HepG2 (cell line): ENCODE data around the gene ENPP7. TPM values are rescaled to one million over a fixed set of nuclear protein-coding genes. Genes with fewer than 3 reads are reported as not detected.
A peak's percentile ranks its signal among the peaks of the same experiment; 100 is the strongest.

ENCODE experiments used
- ATAC-seq: fragments of 200-7000 bp; cut with Tn5 transposase; 3 replicates; pipeline ENCODE4 v1.9.1; 2020; ENCODE audit warnings: mild to moderate bottlenecking, moderate library complexity
- BruUV-seq: library from RNA; stranded (reverse); fragments of 400-500 nt; replicated peaks from 2 replicates; lab custom pipeline; 2021; lab: Mats Ljungman, UMichigan
- CTCF ChIA-PET: fragments of 300-600 bp; formaldehyde crosslinking; extraction: SDS; loops from one replicate; lab custom pipeline; 2021; ENCODE audit warnings: low total read pairs, inconsistent platforms, low intra/inter-chr PET ratio; lab: Yijun Ruan, JAX
- POLR2A ChIA-PET: fragments of 350-600 bp; sonication (Branson Sonifier 250); formaldehyde crosslinking; loops from one replicate; lab custom pipeline; 2020; ENCODE audit warnings: antibody characterized with exemption, inconsistent platforms; lab: Yijun Ruan, JAX
- DNase-seq: peaks from one replicate; pipeline ENCODE4 v3.0.0-alpha.2; 2015; ENCODE audit warnings: low spot score
- FAIRE-seq: peaks from 3 replicates; lab custom pipeline; 2011; peaks lifted over from hg19 to GRCh38; lab: Jason Lieb, UNC
- H2AFZ ChIP-seq: one replicate; pipeline ENCODE4 v1.6.1; 2011; ENCODE audit warnings: low read length, inconsistent platforms
- H3K27ac ChIP-seq: fragments of 300-600 bp; 3 replicates; pipeline ENCODE4 v1.8.0; 2011; ENCODE audit warnings: mixed run types, mild to moderate bottlenecking, mixed read lengths, low read length, inconsistent platforms; ENCODE audit not compliant: insufficient read depth; ENCODE audit errors: extremely low read length
- H3K27me3 ChIP-seq, 2 experiments: fragments of 200-600 bp in 1 of 2; 2 replicates in 1 of 2; 3 replicates in 1 of 2; pipeline versions ENCODE4 v1.6.0 to v1.8.0; 2011; ENCODE audit warnings: low read length in 2 of 2, mild to moderate bottlenecking in 2 of 2, moderate library complexity in 2 of 2, inconsistent platforms in 1 of 2; ENCODE audit not compliant: insufficient read depth in 2 of 2, control insufficient read depth in 1 of 2
- H3K36me3 ChIP-seq, 2 experiments: fragments of 200-600 bp in 1 of 2; replicated peaks in 1 of 2; 2 replicates in 1 of 2; 3 replicates in 1 of 2; pipeline versions ENCODE4 v1.5.1 to v1.8.0; 2011; ENCODE audit warnings: low read length in 2 of 2, inconsistent platforms in 1 of 2; ENCODE audit not compliant: insufficient read depth in 2 of 2, control insufficient read depth in 1 of 2
- H3K4me1 ChIP-seq: 2 replicates; pipeline ENCODE4 v1.5.1; 2012; ENCODE audit warnings: low read length, inconsistent platforms; ENCODE audit not compliant: insufficient read depth
- H3K4me2 ChIP-seq: 2 replicates; pipeline ENCODE4 v1.6.0; 2011; ENCODE audit warnings: low read depth, low read length, inconsistent platforms
- H3K4me3 ChIP-seq, 3 experiments: fragments of 200-600 bp in 1 of 3; sonication (generic), shearing (Covaris generic) in 1 of 3; replicated peaks in 1 of 3; 2 replicates each; pipeline ENCODE4 v1.5.1; 2011 to 2016; ENCODE audit warnings: low read length in 3 of 3, inconsistent platforms in 2 of 3, low read depth in 2 of 3, mild to moderate bottlenecking in 2 of 3, control low read depth in 1 of 3, mixed read lengths in 1 of 3; ENCODE audit not compliant: insufficient read depth in 1 of 3
- H3K79me2 ChIP-seq: one replicate; pipeline ENCODE4 v1.6.1; 2011; ENCODE audit warnings: low read length, inconsistent platforms; ENCODE audit not compliant: insufficient read depth
- H3K9ac ChIP-seq: 2 replicates; pipeline ENCODE4 v1.6.0; 2011; ENCODE audit warnings: mild to moderate bottlenecking, low read depth, low read length, inconsistent platforms; ENCODE audit not compliant: insufficient read depth
- H3K9me3 ChIP-seq: 2 replicates; pipeline ENCODE4 v1.5.1; 2012; ENCODE audit warnings: mild to moderate bottlenecking, low read length
- H4K20me1 ChIP-seq: 2 replicates; pipeline ENCODE4 v1.6.0; 2011; ENCODE audit warnings: inconsistent platforms, mild to moderate bottlenecking, low read length, moderate library complexity; ENCODE audit not compliant: insufficient read depth
- ATAD3A ChIP-seq: sonication (generic); formaldehyde crosslinking; IDR thresholded peaks from 2 replicates; pipeline ENCODE4 v1.4.0; 2020; ENCODE audit warnings: missing genetic modification reagents
- CEBPB ChIP-seq: IDR thresholded peaks from 2 replicates; pipeline ENCODE4 v1.6.1; 2011; ENCODE audit warnings: low read depth, low read length, improper control_type of control experiment, borderline replicate concordance
- FIP1L1 ChIP-seq: fragments of 200-400 bp; formaldehyde crosslinking; IDR thresholded peaks from 2 replicates; pipeline ENCODE4 v1.6.1; 2018; ENCODE audit warnings: low read depth, mild to moderate bottlenecking, low read length, moderate library complexity, borderline replicate concordance; ENCODE audit not compliant: insufficient read depth
- MAFG ChIP-seq: sonication (generic); formaldehyde crosslinking; IDR thresholded peaks from 2 replicates; pipeline ENCODE4 v1.5.1; 2020; ENCODE audit warnings: mild to moderate bottlenecking, missing genetic modification reagents
- NCOA5 ChIP-seq: sonication (generic); formaldehyde crosslinking; IDR thresholded peaks from 2 replicates; pipeline ENCODE4 v1.4.0; 2020; ENCODE audit warnings: missing genetic modification reagents
- PITX1 ChIP-seq: sonication (generic); formaldehyde crosslinking; IDR thresholded peaks from 2 replicates; pipeline ENCODE4 v1.5.1; 2020; ENCODE audit warnings: mild to moderate bottlenecking, missing genetic modification reagents
- TCF12 ChIP-seq, 2 experiments: fragments of 450-650 bp in 1 of 2; sonication (generic) in 1 of 2; formaldehyde crosslinking in 1 of 2; IDR thresholded peaks; 2 replicates each; pipeline versions ENCODE4 v1.6.1 to v1.8.0; 2017 to 2022; ENCODE audit warnings: antibody characterized with exemption in 1 of 2, mild to moderate bottlenecking in 1 of 2, missing genetic modification reagents in 1 of 2, moderate library complexity in 1 of 2
- ZBTB20 ChIP-seq: sonication (generic); formaldehyde crosslinking; IDR thresholded peaks from 2 replicates; pipeline ENCODE4 v1.8.1; 2023; ENCODE audit warnings: missing genetic modification reagents, low read depth, mild to moderate bottlenecking, borderline replicate concordance
- ZBTB7A ChIP-seq: sonication (generic); formaldehyde crosslinking; IDR thresholded peaks from 2 replicates; pipeline ENCODE4 v1.8.0; 2022; ENCODE audit warnings: mild to moderate bottlenecking, missing genetic modification reagents
- ZEB1 ChIP-seq: IDR thresholded peaks from 2 replicates; pipeline ENCODE4 v1.6.1; 2012; ENCODE audit warnings: mild to moderate bottlenecking, low read depth, inconsistent platforms; ENCODE audit not compliant: insufficient replicate concordance
- ZFP90 ChIP-seq: sonication (generic); formaldehyde crosslinking; IDR thresholded peaks from 2 replicates; pipeline ENCODE4 v1.8.0; 2022; ENCODE audit warnings: missing genetic modification reagents, mild to moderate bottlenecking, inconsistent platforms, borderline replicate concordance
- ZNF263 ChIP-seq: sonication (generic); formaldehyde crosslinking; IDR thresholded peaks from 2 replicates; pipeline ENCODE4 v1.4.0; 2020; ENCODE audit warnings: missing genetic modification reagents
- ZNF687 ChIP-seq: sonication (generic); formaldehyde crosslinking; IDR thresholded peaks from 2 replicates; pipeline ENCODE4 v1.5.1; 2020; ENCODE audit warnings: mild to moderate bottlenecking, missing genetic modification reagents, moderate library complexity
- WGBS: methylation state at CpG from one replicate; pipeline ENCODE4 v1.1.6; 2017; ENCODE audit warnings: low lambda C conversion rate; 5-methylcytosine and 5-hydroxymethylcytosine counted together
- in situ Hi-C: cut with HindIII; loops from 2 replicates; pipeline ENCODE4 v1.10.0; 2017; ENCODE audit warnings: low pct_unique_long_range_greater_than_20kb; ENCODE audit not compliant: extremely low pct_ligation_motif_present
- intact Hi-C: fragments of 100-400 bp; cut with micrococcal nuclease; formaldehyde crosslinking; loops from one replicate; pipeline ENCODE4 v1.10.0; 2022; ENCODE audit not compliant: unreplicated experiment
- polyA plus RNA-seq, 8 experiments: library from polyadenylated mRNA; depleted of rRNA in 3 of 8; stranded (reverse) in 7 of 8; unstranded in 1 of 8; fragments of >200 nt; fragmentation: Illumina TruSeq in 4 of 8; extraction: Trizol in 4 of 8; gene quantifications; 2 replicates each; pipeline versions ENCODE4 v1.2.1 to v1.2.3, GENCODE V29; 2011 to 2016; ENCODE audit warnings: low read depth in 4 of 8, missing spikeins in 1 of 8, mixed read lengths in 1 of 8; ENCODE audit not compliant: insufficient read depth in 1 of 8
- total RNA-seq, 5 experiments: library from RNA; depleted of rRNA; stranded (reverse); fragments of >200 nt; fragmentation: Illumina TruSeq; extraction: Trizol; gene quantifications; 2 replicates each; pipeline ENCODE4 v1.2.3, GENCODE V29; 2016; ENCODE audit warnings: low read depth in 1 of 5
- TF ChIP-seq, protein P1 (sequence below): sonication (generic); formaldehyde crosslinking; IDR thresholded peaks from 2 replicates; pipeline ENCODE4 v1.4.0; 2020; ENCODE audit warnings: mild to moderate bottlenecking, low read depth, missing genetic modification reagents

Gene ENPP7
- total and polyA plus RNA-seq, 2 of the 13 experiments (the other 11 are each of a cell fraction or from before 2014, with no cell fraction given), result 1.1 to 2.2 TPM

DNA sequence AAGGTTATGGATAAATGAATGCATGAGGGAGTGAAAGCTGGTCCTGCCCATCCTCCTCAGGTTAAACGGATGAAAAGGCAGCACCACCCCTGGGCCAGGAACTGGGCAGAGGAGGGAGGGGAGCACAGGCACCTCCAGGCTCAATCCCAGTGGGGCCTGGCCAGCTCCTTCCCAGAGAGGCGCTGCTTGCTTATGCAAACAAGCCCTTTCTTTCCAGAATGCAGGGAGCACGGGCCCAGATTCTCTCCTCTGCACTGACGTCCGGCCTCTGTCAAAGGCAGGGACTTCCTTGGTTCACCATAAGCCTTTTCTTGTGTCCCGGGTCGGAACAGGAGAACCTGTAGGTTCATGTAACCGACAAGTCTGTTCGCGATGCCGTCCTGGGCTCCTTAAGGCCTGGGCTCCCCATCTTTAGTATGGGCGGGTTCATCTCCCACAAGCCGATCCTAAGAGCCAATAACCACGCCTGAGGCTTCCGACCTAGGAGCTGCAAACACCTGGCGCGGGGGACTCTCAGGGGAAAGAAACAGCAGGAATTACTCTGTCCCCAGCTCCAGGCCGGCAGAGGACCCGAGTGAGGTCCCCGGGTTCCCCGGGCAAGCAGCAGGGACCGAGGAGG, 16.3 kb downstream of the ENPP7 start:
- Histone ChIP-seq H2AFZ (no peak overlapping the region), H3K4me2 (peak overlapping the region; percentile 27; the same call in 1 of the 2 replicates), H4K20me1 (no peaks in the 10 kb centered on the region), H3K27ac (no peak overlapping the region), H3K36me3 (no peaks in the 10 kb centered on the region), H3K79me2 (no peaks in the 10 kb centered on the region), H3K9ac (no peak overlapping the region), H3K4me1 (peaks cover 88% of the 10 kb centered on the region), H3K9me3 (no peaks in the 10 kb centered on the region), H3K4me3 (no peak overlapping the region; a peak in 1 of 6 replicates), H3K27me3 (peaks cover 9 to 38% of the 10 kb centered on the region in 2 experiments; a peak in 3 of 5 replicates)
- no TSS peak for BruUV-seq
- ChIA-PET CTCF (interaction anchor here (1.3 to 2.1 kb wide), 2 partner anchors 224 to 245 kb away, joined by 4 to 5 read pairs; no protein-coding TSS in a partner anchor), POLR2A (interaction anchor here (1.1 to 5.4 kb wide), 2 partner anchors 15 to 246 kb away, joined by 3 to 46 read pairs; no protein-coding TSS in a partner anchor)
- intact Hi-C loops (loop anchor here (10.0 kb wide), 1 partner anchor 88 kb away; the partner anchor contains the start of gene CBX4), in situ Hi-C loops (no loop called here)
- no peak for ATAC-seq
- no peak for DNase-seq
- WGBS, result 57% methylated on average over 16 of the region's 22 CpGs
- FAIRE-seq, result no peak
- TF ChIP-seq ZNF263 (CRISPR knock-in tag) (peak; percentile 84), NCOA5 (CRISPR knock-in tag) (no peak), ZEB1 (no peak), MAFG (CRISPR knock-in tag) (0 out of 2 replicates have a peak, but pooled peaks have one; percentile 23), ZBTB7A (CRISPR knock-in tag) (0 out of 2 replicates have a peak, but pooled peaks have one; percentile 1), ATAD3A (no peak), PITX1 (CRISPR knock-in tag) (0 out of 2 replicates have a peak, but pooled peaks have one; percentile 12), CEBPB (no peak), ZBTB20 (CRISPR knock-in tag) (0 out of 2 replicates have a peak, but pooled peaks have one; percentile 21), ZFP90 (CRISPR knock-in tag) (no peak), FIP1L1 (no peak), TCF12 (IDR thresholded peaks at IDR 0.05) (no peak), TCF12 (CRISPR knock-in tag; IDR thresholded peaks at IDR 0.05) (no peak), ZNF687 (CRISPR knock-in tag) (peak; percentile 27; the same call in 1 of the 2 replicates)
- TF ChIP-seq, protein P1, sequence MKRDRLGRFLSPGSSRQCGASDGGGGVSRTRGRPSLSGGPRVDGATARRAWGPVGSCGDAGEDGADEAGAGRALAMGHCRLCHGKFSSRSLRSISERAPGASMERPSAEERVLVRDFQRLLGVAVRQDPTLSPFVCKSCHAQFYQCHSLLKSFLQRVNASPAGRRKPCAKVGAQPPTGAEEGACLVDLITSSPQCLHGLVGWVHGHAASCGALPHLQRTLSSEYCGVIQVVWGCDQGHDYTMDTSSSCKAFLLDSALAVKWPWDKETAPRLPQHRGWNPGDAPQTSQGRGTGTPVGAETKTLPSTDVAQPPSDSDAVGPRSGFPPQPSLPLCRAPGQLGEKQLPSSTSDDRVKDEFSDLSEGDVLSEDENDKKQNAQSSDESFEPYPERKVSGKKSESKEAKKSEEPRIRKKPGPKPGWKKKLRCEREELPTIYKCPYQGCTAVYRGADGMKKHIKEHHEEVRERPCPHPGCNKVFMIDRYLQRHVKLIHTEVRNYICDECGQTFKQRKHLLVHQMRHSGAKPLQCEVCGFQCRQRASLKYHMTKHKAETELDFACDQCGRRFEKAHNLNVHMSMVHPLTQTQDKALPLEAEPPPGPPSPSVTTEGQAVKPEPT (CRISPR knock-in tag), result no peak
